HPDE6-E6E7 (cell line): Measurements from ENCODE around the gene YEATS2.

Experiments used
- DNase-seq: peaks from one replicate; pipeline ENCODE4 v3.0.0; 2011; ENCODE audit warnings: missing footprints; ENCODE audit errors: extremely low spot score

Gene YEATS2

DNA sequence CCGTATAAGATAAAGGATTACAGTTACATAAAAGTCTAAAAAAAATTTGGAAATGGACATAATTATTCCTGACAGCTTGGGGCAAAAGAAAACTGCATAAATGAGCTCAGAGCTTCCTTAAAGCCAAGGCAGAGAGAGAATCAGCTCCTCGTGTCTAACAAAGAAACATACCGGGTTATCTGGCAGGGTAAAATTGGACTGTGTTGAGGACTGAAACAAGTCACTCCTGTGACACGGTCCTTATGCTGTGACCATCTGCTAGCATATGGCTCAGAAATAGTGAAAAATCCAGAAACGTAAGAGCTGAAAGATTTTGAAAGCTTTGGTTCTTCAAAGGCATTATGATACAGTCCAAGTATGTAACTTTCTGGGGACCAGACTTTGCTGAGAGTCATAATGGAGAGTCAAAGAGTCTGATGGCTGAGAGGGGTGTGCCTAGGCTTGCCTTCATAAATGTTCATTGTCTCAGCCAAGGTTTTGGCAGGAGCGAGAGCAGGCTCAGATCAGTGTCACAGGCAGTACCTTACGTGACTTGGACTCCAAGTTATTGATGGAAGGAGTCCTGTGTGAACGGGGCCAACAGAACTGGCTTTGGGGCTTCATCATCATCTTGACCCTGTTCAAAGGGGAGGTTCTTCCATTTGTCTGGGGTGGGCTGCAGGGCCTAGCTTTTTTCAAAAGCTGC is 115.3 kb downstream of the YEATS2 start:
- DNase-seq, result peak; percentile 26

DNA sequence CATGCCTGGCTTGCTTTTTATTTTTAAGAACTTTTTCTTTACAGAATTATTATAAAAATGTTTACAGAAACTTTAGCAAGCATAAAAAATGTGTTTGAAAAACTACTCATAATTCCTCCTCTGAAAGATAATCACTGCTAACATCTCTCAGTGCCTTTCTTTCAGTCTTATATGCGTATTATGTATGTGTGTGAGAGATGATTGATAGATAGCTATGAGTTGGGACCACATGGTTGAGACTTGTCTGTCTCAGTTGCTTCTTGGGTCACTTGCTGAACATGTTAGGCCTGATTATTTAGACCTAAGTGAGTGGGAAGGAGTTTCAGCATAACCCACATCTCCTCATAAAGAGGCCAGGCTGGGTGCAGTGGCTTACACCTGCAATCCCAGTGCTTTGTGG is 116.6 kb downstream of the YEATS2 start:
- no peak for DNase-seq

- DNase-seq, result no peak
Observed at GRCh38 chr3:183815563-183815940, 118.0 kb downstream of the YEATS2 start.

DNA sequence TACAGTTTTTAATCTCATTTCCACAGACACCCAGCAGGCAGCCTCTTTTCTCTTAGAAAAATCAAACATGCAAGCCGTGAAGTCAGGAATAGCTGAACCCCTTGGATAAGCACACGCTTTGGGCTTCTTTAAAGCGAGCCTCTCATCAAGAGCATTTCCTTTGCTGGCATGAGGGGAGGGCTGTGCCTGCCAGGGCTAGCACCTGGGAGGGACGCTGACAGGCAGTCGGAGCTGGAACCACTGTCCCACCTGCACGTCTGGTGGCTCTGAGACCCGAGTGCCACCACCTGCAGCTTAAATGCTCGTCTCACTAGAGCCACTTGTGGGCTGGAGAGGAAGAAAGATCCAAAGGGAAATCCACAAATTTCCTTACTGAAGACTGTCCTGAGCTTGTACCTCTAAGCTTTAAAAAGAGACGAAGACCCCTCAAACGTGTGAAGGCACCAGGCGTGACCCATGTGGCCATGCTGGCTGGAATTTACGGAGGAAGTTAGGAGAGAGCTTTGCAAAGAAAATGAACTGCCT is 118.4 kb downstream of the YEATS2 start:
- DNase-seq, result no peak

- DNase-seq, result no peak
Observed at GRCh38 chr3:183816681-183817510, 119.3 kb downstream of the YEATS2 start.

GRCh38 chr3:183817639-183818038 is 120.0 kb downstream of the YEATS2 start:
- DNase-seq, result no peak

GRCh38 chr3:183818041-183818620 is 120.5 kb downstream of the YEATS2 start:
- no peak for DNase-seq

DNA sequence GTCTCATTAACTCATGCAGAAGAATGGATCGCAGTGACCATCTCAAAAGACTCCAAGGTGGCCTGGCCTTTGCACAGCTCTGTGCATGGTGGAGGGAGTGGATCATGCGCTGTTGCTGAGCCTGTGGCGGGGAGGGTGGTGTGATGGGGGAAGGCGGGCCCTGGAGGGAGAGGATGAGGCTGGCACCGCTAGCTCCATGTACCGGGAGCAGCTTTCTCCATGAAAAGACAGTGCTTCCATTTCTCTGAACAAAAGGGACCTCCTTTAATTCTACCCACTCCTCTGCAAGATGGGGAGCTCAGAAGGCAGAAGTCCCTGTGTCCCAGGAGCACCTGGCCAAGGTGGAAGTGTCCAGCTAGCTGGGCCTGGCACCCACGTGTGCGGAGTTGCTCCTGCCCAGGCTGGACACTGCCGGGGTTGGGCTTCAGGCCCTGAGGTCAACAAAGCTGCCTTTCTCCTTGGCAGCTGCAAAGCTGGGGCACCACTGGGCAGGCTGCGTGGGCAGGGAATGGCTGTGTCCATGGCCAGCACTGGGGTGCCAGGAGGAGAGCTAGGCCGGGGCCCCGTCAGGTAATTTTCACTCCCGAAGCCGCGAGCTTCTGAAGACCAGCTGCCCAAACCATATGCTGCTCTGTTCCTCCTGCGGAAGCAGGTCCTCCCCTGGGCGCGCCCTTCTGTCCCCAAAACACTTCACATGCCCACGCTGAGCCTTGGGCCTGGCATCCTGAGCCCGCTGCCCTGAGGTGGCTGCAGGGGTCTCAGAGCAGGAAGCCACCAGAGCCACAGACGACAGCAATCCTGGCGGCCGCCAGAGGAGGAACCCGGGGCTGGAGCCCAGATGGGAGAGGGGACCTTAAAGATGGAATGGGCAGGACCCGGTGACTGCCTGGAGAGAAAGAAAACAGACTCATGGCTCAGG is 121.4 kb downstream of the YEATS2 start:
- no peak for DNase-seq

GRCh38 chr3:183819831-183820230 is 122.2 kb downstream of the YEATS2 start:
- DNase-seq, result no peak

DNA sequence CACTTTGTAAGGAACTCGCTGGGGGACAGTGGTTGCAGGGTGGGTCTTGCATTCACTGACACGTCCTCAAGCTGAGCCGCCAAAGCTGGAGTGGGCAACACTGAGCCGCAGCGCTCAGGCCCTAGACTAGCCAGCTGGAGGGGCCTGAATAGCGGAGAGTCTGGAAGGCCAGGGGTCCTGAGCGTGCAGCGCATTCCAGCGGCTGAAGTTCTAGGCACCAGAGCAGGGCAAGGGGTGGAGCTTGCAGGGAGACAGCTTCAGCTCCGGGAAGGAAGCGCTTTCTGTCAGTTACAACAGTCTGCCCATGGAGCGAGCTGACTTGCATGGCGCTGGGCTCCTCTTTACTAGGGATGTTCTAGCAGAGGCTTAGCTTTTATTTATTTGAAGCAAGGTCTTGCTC is 125.0 kb downstream of the YEATS2 start:
- DNase-seq, result no peak

DNA sequence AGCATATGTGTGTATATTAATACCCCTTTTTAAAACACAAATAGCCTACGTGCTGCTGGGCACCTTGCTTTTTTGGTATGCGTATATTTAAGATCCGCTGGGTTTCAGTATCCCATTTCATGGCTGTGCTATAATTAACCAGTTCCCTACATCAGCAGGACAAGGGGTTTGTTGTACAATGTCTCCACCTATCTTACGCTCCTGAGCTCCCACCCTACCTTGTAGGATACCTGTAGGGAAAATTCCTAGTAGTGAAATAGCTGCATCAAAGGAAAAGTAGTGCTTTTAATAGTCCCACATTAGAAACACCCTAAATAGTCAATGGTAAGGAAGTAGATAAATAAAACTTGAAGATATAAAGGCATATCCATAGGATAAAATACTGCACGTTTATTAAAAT is 126.4 kb downstream of the YEATS2 start:
- DNase-seq, result no peak

GRCh38 chr3:183824761-183825455 is 127.3 kb downstream of the YEATS2 start:
- DNase-seq, result no peak

DNA sequence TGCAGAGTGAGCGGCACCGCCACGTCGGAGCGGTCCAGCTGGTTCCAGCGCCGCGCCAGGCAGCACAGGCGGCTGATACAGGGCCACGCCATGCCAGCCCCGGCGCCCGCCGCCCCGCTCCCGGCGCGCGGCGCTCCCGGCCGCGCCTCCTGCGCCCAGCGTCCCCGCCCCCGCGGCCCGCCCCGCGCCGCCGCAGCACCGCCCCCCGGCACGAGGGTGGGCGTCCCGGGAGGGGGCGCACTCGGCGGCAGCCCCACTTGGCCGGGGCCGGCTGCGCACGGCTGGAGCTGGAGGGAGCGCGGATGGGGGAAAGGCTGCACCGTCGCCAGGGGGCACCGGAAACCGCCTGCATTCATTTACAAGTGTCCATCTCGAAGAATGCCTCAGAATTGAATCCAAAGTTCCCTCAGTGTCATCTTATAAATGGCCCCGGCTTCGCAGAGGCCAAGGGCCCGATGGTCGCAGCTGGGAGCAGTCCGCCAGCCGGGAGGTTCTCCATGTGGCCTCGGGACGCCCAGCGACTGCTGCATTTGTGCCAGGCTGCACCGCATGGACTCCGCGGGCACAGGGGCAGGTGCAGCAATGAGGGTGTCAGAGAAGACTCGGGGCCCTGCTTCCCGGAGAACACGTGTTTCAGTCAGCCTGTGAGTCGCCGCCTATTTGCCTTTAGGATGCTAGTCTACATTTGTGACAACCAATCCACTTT is 128.0 kb downstream of the YEATS2 start, which contains the start of gene MAP6D1:
Gene MAP6D1, minus strand, starts transcription at position 122 of the 706 bp plus-strand sequence. Its CDS starts 30 bp downstream, at position 92.
- DNase-seq, result peak; percentile 45

DNA sequence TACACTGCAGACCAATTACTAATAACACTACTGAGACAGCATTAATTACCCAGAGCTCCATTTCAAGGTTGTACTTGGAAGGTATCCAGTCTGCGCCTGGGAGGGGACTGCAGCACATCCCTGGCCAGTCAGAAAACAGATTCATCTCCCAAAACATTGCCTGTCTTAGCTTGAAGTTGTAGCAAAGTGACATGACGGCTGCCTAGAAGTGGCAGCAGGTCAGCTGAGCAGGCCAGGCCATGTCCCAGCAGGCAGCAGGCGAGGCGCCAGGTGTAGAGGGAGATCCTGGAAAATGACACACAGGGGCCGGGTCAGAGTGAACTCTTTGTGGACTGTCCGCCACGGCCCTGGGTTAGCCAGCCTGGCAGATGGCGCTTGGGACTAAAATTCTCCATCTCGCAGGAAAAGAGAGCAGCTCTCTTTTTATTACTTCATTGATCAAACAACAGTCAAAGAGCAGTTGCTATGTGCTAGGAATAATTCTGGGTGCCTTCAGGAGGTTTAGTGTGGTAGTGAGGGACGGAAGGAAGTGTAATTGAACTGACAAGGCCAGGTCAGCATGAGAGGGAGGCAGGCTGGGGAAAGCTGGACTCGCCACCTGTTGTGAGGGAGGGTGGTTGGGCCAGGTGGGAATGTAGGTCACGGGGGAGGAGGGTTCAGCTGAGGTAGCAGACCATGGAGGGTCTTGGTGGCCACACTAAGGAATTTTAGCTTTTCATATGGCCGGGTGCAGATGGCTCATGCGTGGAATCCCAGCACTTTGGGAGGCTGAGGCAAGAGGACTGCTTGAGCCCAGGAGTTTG is 129.1 kb downstream of the YEATS2 start:
- DNase-seq, result no peak

DNA sequence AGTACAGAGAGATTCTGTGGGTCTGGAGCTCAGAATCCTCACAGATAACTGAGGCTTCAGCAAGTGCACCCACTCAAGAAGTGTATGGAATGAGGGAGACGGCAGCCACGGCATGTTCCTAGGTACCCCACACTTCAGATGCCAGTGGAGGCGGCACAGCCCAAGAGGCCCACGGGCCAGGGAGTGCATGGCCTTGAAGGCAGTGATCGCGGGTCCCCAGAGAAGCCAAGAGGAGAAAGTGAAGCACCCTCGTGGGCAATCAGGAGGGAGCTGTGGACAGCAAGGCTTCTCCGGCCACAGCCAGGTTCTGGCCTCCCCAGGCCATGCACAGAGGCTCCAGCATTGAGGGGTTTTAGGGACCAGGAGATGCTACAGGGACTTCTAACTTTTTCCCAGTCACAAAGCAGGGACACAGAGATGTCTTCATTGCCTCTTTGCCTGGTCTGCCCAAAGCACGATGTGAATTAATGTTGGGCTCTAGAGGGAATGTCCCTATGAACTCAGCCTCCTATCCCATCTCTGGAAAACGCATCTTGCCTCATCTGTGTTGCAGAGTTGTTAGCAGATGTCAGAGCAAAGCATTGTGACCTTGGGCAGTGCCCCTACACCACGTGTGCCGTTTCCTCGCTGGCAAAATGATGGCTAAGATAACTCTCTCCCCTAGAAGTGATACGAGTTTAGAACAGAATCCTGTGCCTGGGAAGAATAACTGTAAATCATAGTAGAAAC is 130.4 kb downstream of the YEATS2 start:
- DNase-seq, result no peak

- DNase-seq, result no peak
Observed at GRCh38 chr3:183828538-183828870, 130.9 kb downstream of the YEATS2 start.

- no peak for DNase-seq
Observed at GRCh38 chr3:183829466-183829865, 131.9 kb downstream of the YEATS2 start.

- no peak for DNase-seq
Observed at GRCh38 chr3:183830187-183830586, 132.6 kb downstream of the YEATS2 start.

GRCh38 chr3:183833516-183833915 is 135.9 kb downstream of the YEATS2 start:
- no peak for DNase-seq
